ENCODE data around the gene SLC6A4. TPM values are rescaled to one million over a fixed set of nuclear protein-coding genes. Genes with fewer than 3 reads are reported as not detected.

SLC6A4 gene
- total and polyA plus RNA-seq, 2 of the 8 experiments (the other 6 are each of a cell fraction or from before 2014, with no cell fraction given), result 0.09 to 0.33 TPM

DNA sequence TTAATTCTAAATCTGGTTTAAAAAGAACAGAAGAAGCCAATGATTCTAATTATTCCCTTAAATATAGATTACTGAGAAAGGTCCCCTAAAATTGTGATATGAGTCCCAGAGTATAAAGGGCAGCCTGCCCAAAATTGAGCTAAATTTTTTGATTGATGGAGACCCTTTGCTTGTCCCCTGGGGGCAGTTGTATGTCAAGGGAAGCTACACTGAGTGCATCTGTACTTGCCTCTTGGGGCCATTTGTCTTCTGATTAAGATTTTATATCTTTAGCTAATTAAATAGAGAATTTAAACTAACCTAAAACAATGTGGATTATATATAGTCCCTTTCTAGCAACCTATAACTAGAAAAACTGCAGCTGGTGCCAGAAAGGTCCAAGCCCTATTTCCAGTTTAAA, 43.7 kb upstream of the SLC6A4 start (continued):
- TF ChIP-seq, protein P1, sequence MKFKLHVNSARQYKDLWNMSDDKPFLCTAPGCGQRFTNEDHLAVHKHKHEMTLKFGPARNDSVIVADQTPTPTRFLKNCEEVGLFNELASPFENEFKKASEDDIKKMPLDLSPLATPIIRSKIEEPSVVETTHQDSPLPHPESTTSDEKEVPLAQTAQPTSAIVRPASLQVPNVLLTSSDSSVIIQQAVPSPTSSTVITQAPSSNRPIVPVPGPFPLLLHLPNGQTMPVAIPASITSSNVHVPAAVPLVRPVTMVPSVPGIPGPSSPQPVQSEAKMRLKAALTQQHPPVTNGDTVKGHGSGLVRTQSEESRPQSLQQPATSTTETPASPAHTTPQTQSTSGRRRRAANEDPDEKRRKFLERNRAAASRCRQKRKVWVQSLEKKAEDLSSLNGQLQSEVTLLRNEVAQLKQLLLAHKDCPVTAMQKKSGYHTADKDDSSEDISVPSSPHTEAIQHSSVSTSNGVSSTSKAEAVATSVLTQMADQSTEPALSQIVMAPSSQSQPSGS (IDR thresholded peaks at IDR 0.05; ENCODE audit: low read length), result no peak
- TF ChIP-seq, protein P2, sequence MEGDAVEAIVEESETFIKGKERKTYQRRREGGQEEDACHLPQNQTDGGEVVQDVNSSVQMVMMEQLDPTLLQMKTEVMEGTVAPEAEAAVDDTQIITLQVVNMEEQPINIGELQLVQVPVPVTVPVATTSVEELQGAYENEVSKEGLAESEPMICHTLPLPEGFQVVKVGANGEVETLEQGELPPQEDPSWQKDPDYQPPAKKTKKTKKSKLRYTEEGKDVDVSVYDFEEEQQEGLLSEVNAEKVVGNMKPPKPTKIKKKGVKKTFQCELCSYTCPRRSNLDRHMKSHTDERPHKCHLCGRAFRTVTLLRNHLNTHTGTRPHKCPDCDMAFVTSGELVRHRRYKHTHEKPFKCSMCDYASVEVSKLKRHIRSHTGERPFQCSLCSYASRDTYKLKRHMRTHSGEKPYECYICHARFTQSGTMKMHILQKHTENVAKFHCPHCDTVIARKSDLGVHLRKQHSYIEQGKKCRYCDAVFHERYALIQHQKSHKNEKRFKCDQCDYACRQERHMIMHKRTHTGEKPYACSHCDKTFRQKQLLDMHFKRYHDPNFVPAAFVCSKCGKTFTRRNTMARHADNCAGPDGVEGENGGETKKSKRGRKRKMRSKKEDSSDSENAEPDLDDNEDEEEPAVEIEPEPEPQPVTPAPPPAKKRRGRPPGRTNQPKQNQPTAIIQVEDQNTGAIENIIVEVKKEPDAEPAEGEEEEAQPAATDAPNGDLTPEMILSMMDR (IDR thresholded peaks at IDR 0.05; ENCODE audit: control extremely low read depth in 1 of 3, insufficient read depth in 1 of 3, low read depth in 1 of 3, low read length in 3 of 3), result no peak
- TF ChIP-seq CHD1 (IDR thresholded peaks at IDR 0.05; ENCODE audit: low read depth, low read length), result no peak
- no peak for TF ChIP-seq FOSL1 (IDR thresholded peaks at IDR 0.05; ENCODE audit: insufficient read depth, low read depth, low read length)
- TF ChIP-seq SP4 (IDR thresholded peaks at IDR 0.05; ENCODE audit: low read length), result no peak
- TF ChIP-seq POU5F1 (IDR thresholded peaks at IDR 0.05; ENCODE audit: low read depth, low read length), result no peak

All from H1 (cell line).